Mucosa of descending colon (tissue), 3 donors: Measurements from ENCODE around the gene TBL3. TPM values are rescaled to one million over a fixed set of nuclear protein-coding genes. Genes with fewer than 3 reads are reported as not detected.

Experiments used
- ATAC-seq: fragments of 200-7000 bp; cut with Tn5 transposase; one replicate; pipeline ENCODE4 v1.9.1; 2020; ENCODE audit warnings: mild to moderate bottlenecking, moderate library complexity
- DNase-seq, 3 donors: peaks; one replicate each; pipeline ENCODE4 v3.0.0-alpha.2; 2020
- H3K36me3 ChIP-seq: fragments of 200-600 bp; one replicate; pipeline ENCODE4 v1.8.0; 2021; ENCODE audit warnings: low read depth, mild to moderate bottlenecking
- H3K4me1 ChIP-seq: fragments of 200-600 bp; one replicate; pipeline ENCODE4 v1.8.0; 2021; ENCODE audit warnings: low read depth, mild to moderate bottlenecking
- H3K4me3 ChIP-seq: fragments of 200-600 bp; one replicate; pipeline ENCODE4 v1.8.0; 2021; ENCODE audit warnings: mild to moderate bottlenecking
- H3K9me3 ChIP-seq: fragments of 200-600 bp; one replicate; pipeline ENCODE4 v1.8.0; 2021; ENCODE audit warnings: mild to moderate bottlenecking
- CTCF ChIP-seq: fragments of 200-600 bp; IDR thresholded peaks from one replicate; pipeline ENCODE4 v1.8.0; 2022; ENCODE audit warnings: antibody characterized with exemption, mild to moderate bottlenecking
- intact Hi-C, 2 donors: fragments of 100-400 bp; cut with DNase I in 1 of 2; cut with micrococcal nuclease in 1 of 2; formaldehyde crosslinking; loops; one replicate each; pipeline versions ENCODE4 v1.11.0 to v1.11.1; 2022; cut with DNase I, micrococcal nuclease
- total RNA-seq, 3 donors: library from RNA; stranded (reverse); fragmentation: NEBNext Ultra II Directional in 2 of 3; extraction: Animal tissue kit (Norgen Biotek cat#: 25700) in 2 of 3; gene quantifications; one replicate each; pipeline versions ENCODE4 v1.2.1 to v1.2.4, GENCODE V29; 2021 to 2023
- donor health status: DM: no; HTN: no; CAD: no; lungs with moderate emphysema.
- donor health status: DM: no; HTN: no; CAD: no.
- donor health status: DM: no; HTN: yes; CAD: no.

TBL3 gene
- total RNA-seq, 3 donors from 2014 or later = 21.6 to 25.5 (median 24.0) TPM

DNA sequence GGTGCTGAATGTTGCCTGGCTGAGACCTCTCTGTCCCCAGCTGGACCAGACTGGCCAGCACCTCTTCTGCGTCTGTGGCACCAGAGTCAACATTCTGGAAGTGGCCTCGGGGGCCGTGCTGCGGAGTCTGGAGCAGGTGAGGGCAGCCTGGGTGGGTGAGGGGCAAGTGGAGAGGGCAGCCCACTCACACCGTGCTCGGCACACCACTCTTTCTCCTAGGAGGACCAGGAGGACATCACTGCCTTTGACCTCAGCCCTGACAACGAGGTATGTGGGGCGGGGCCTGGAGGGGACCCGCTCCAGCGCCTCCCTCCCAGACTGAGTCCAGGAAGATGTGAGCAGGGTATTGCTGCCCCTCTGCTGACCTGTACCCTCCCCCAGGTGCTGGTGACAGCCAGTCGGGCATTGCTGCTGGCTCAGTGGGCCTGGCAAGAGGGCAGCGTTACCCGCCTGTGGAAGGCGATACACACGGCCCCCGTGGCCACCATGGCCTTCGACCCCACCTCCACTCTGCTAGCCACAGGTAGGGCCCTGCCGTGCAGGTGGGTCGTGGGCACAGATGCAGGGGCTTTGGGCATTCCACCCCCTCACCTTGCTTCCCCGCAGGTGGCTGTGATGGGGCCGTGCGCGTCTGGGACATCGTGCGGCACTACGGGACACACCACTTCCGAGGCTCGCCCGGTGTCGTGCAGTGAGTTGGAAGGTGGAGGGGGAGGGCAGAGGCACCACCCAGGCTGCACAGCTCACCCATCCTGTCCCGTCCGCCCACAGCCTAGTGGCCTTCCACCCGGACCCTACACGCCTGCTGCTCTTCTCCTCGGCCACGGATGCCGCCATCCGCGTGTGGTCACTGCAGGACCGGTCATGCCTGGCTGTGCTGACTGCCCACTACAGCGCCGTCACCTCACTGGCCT lies 2.6 kb downstream of the TBL3 start:
- DNase-seq (peak in 2 of 3 donors; percentile 36 to 56), ATAC-seq (no peak)
- no peaks in the 10 kb centered on the region for H3K9me3 ChIP-seq
- no peak overlapping the region for H3K4me3 ChIP-seq
- H3K4me1 ChIP-seq = peaks cover 20% of the 10 kb centered on the region
- no peaks in the 10 kb centered on the region for H3K36me3 ChIP-seq
- intact Hi-C loops = no loop called here
- TF ChIP-seq CTCF = no peak

DNA sequence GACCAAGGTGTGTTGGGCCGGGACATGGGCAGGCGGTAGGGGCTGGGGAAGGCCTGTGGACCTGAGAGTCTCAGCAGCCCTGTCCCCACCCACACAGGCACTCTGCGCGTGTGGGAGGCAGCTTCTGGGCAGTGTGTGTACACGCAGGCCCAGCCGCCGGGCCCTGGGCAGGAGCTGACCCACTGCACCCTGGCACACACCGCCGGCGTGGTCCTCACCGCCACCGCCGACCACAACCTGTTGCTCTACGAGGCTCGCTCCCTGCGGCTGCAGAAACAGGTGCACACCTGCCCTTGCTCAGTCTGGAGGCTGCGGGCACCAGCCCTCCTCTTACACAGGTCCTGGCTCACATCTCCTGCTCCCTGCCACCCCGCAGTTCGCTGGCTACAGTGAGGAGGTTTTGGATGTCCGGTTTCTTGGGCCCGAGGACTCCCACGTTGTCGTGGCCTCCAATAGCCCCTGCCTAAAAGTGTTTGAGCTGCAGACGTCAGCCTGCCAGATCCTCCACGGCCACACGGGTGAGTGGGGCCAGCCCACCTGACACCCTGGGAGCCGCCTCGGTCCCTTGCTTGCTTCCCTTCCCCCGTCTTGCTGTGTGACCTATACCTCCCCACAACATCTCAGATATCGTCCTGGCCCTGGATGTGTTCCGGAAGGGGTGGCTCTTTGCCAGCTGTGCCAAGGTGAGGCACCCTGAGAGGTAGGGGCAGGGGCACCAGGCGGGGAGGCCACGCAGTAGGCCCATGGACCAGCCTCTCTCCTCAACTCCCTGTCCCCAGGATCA lies 3.8 kb downstream of the TBL3 start:
- intact Hi-C loops = no loop called here
- DNase-seq (peak in 2 of 3 donors; percentile 29 to 50), ATAC-seq (no peak)
- Histone ChIP-seq H3K4me3 (no peak overlapping the region), H3K4me1 (peaks cover 27% of the 10 kb centered on the region), H3K36me3 (no peaks in the 10 kb centered on the region), H3K9me3 (no peaks in the 10 kb centered on the region)
- no peak for TF ChIP-seq CTCF

DNA sequence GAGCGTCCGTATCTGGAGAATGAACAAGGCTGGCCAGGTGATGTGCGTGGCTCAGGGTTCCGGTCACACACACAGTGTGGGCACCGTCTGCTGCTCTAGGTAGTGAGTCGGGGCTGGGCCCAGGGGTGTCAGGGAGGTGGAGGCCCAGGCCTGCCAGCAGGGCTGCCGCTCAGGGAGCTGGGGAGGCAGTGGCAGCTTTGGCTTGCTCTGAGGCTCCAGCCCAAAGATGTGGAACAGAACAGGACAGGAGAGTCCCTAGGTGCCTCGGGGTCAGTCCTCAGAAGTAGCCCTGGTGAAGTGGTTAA lies 4.3 kb downstream of the TBL3 start:
- H3K4me1 ChIP-seq = peaks cover 26% of the 10 kb centered on the region

GRCh38 chr16:1976951-1977874 lies 5.4 kb downstream of the TBL3 start:
- DNase-seq = no peak
- H3K36me3 ChIP-seq = no peaks in the 10 kb centered on the region
- H3K4me3 ChIP-seq = no peak overlapping the region
- intact Hi-C loops = no loop called here
- no peak for TF ChIP-seq CTCF
- no peak for ATAC-seq
- no peaks in the 10 kb centered on the region for H3K9me3 ChIP-seq
- peaks cover 33% of the 10 kb centered on the region for H3K4me1 ChIP-seq

More for the DNA sequence above, 4.3 kb downstream of the TBL3 start:
- no peaks in the 10 kb centered on the region for H3K9me3 ChIP-seq
- DNase-seq (peak in 1 of 3 donors; percentile 24), ATAC-seq (no peak)
- no peak overlapping the region for H3K4me3 ChIP-seq
- intact Hi-C loops = no loop called here
- no peak for TF ChIP-seq CTCF
- H3K36me3 ChIP-seq = no peaks in the 10 kb centered on the region

DNA sequence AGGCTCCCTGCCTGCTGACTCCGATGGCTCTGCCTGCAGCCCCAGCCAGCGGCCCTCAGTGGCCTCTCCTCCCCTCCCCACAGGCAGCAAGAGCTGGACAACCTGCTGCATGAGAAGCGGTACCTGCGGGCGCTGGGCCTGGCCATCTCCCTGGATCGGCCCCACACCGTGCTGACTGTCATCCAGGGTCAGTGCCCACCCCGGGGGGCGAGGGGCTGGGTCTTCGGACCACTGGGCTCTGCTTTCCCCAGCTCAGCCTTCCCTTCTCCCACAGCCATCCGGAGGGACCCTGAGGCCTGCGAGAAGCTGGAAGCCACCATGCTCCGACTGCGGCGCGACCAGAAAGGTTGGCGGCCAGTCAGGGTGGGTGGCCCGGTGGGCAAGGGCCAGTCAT lies 6.0 kb downstream of the TBL3 start:
- no peak for ATAC-seq
- TF ChIP-seq CTCF = no peak
- Histone ChIP-seq H3K9me3 (no peaks in the 10 kb centered on the region), H3K4me1 (peaks cover 35% of the 10 kb centered on the region), H3K36me3 (no peaks in the 10 kb centered on the region), H3K4me3 (no peak overlapping the region)
- no peak for DNase-seq
- intact Hi-C loops = no loop called here
